SK-N-SH (cell line): ENCODE measurements around the gene ADCY9. TPM values are rescaled to one million over a fixed set of nuclear protein-coding genes. Genes with fewer than 3 reads are reported as not detected.

Source experiments
- CTCF ChIA-PET: fragments of 300-600, 350-600 bp; formaldehyde crosslinking; extraction: SDS; loops from one replicate; lab custom pipeline; 2021; lab: Yijun Ruan, JAX
- POLR2A ChIA-PET: fragments of 350-600 bp; sonication (Branson Sonifier 250); formaldehyde crosslinking; extraction: SDS; loops from one replicate; lab custom pipeline; 2020; ENCODE audit warnings: antibody characterized with exemption, inconsistent platforms; lab: Yijun Ruan, JAX
- DNase-seq: peaks from one replicate; pipeline ENCODE4 v3.0.0; 2012
- H2AFZ ChIP-seq: fragments of 200-600 bp; sonication (generic); 2 replicates; pipeline ENCODE4 v1.8.1; 2016; ENCODE audit warnings: antibody characterized with exemption, mild to moderate bottlenecking, low read depth
- H3F3A ChIP-seq: fragments of 200-600 bp; sonication (generic); replicated peaks from 2 replicates; pipeline ENCODE3; 2016; ENCODE audit warnings: antibody characterized with exemption, mild to moderate bottlenecking; ENCODE audit not compliant: insufficient read depth
- H3K27ac ChIP-seq, 2 experiments: fragments of 200-500 bp in 1 of 2; fragments of 200-600 bp in 1 of 2; sonication (Bioruptor generic) in 1 of 2; sonication (generic), shearing (Covaris generic) in 1 of 2; 2 replicates each; pipeline versions ENCODE4 v1.5.1 to v1.6.1; 2014 to 2016; ENCODE audit warnings: low read depth in 2 of 2, inconsistent platforms in 1 of 2, low read length in 1 of 2, mild to moderate bottlenecking in 1 of 2, mixed read lengths in 1 of 2
- H3K27me3 ChIP-seq: fragments of 200-600 bp; sonication (generic), shearing (Covaris generic); 2 replicates; pipeline ENCODE4 v1.6.1; 2016; ENCODE audit warnings: mixed run types; ENCODE audit not compliant: insufficient read depth
- H3K36me3 ChIP-seq, 2 experiments: fragments of 200-500 bp in 1 of 2; fragments of 200-600 bp in 1 of 2; sonication (Bioruptor generic) in 1 of 2; sonication (generic) in 1 of 2; replicated peaks in 1 of 2; 2 replicates each; pipeline versions ENCODE3 to v1.5.1; 2014 to 2016; ENCODE audit warnings: low read length in 1 of 2, mild to moderate bottlenecking in 1 of 2; ENCODE audit not compliant: insufficient read depth in 2 of 2, control insufficient read depth in 1 of 2
- H3K4me1 ChIP-seq, 2 experiments: fragments of 200-500 bp in 1 of 2; fragments of 200-600 bp in 1 of 2; sonication (Bioruptor generic) in 1 of 2; sonication (generic), shearing (Covaris generic) in 1 of 2; 2 replicates each; pipeline versions ENCODE4 v1.5.1 to v1.6.1; 2014 to 2016; ENCODE audit warnings: low read depth in 1 of 2, low read length in 1 of 2, mixed run types in 1 of 2; ENCODE audit not compliant: insufficient read depth in 2 of 2, control insufficient read depth in 1 of 2
- H3K4me2 ChIP-seq: fragments of 200-600 bp; sonication (generic), shearing (Covaris generic); 2 replicates; pipeline ENCODE4 v1.6.1; 2017; ENCODE audit warnings: mixed run types
- H3K4me3 ChIP-seq, 2 experiments: fragments of 200-500 bp in 1 of 2; fragments of 200-600 bp in 1 of 2; sonication (Bioruptor generic) in 1 of 2; sonication (generic), shearing (Covaris generic) in 1 of 2; 2 replicates each; pipeline versions ENCODE4 v1.5.1 to v1.8.1; 2014 to 2016; ENCODE audit warnings: low read depth in 2 of 2, inconsistent platforms in 1 of 2, low read length in 1 of 2, mild to moderate bottlenecking in 1 of 2, mixed read lengths in 1 of 2, moderate library complexity in 1 of 2
- H3K79me2 ChIP-seq: fragments of 200-600 bp; sonication (generic); 2 replicates; pipeline ENCODE4 v1.8.1; 2017; ENCODE audit warnings: mild to moderate bottlenecking; ENCODE audit not compliant: insufficient read depth
- H3K9ac ChIP-seq: fragments of 200-600 bp; sonication (generic); 2 replicates; pipeline ENCODE4 v1.6.1; 2017; ENCODE audit warnings: mixed run types
- H3K9me2 ChIP-seq: fragments of 200-600 bp; sonication (generic); 2 replicates; pipeline ENCODE4 v1.6.1; 2017; ENCODE audit warnings: mixed run types
- H3K9me3 ChIP-seq: fragments of 200-600 bp; sonication (generic); 2 replicates; pipeline ENCODE4 v1.6.1; 2017; ENCODE audit warnings: mixed run types, mild to moderate bottlenecking, moderate library complexity
- H4K20me1 ChIP-seq: fragments of 200-600 bp; sonication (generic); 2 replicates; pipeline ENCODE4 v1.6.1; 2017; ENCODE audit warnings: mild to moderate bottlenecking, mixed run types; ENCODE audit not compliant: insufficient read depth
- FOXJ3 ChIP-seq: sonication (generic); formaldehyde crosslinking; IDR thresholded peaks from 2 replicates; pipeline ENCODE4 v1.5.1; 2020; ENCODE audit warnings: mild to moderate bottlenecking, missing genetic modification reagents
- GABPA ChIP-seq: IDR thresholded peaks from 2 replicates; pipeline ENCODE4 v1.4.0; 2012; ENCODE audit warnings: low read depth, mild to moderate bottlenecking
- IRF3 ChIP-seq: fragments of 150-350 bp; IDR thresholded peaks from 2 replicates; pipeline ENCODE4 v1.6.1; 2016; ENCODE audit warnings: mild to moderate bottlenecking, low read depth, low read length
- MEF2A ChIP-seq: IDR thresholded peaks from 2 replicates; pipeline ENCODE4 v1.4.0; 2012; ENCODE audit warnings: low read depth, borderline replicate concordance
- NFIC ChIP-seq: IDR thresholded peaks from 2 replicates; pipeline ENCODE4 v1.4.0; 2012; ENCODE audit warnings: borderline replicate concordance
- NRF1 ChIP-seq: IDR thresholded peaks from 2 replicates; pipeline ENCODE4 v1.6.1; 2012; ENCODE audit warnings: low read depth, mild to moderate bottlenecking, low read length
- POLR2AphosphoS5 ChIP-seq: IDR thresholded peaks from 2 replicates; pipeline ENCODE4 v1.6.1; 2012; ENCODE audit warnings: low read depth, low read length
- RFX5 ChIP-seq: IDR thresholded peaks from 2 replicates; pipeline ENCODE4 v1.6.1; 2012; ENCODE audit warnings: mild to moderate bottlenecking, improper control_type of control experiment, low read length
- YY1 ChIP-seq: IDR thresholded peaks from 2 replicates; pipeline ENCODE4 v1.4.0; 2012; ENCODE audit warnings: low read depth, mild to moderate bottlenecking
- WGBS: methylation state at CpG from one replicate; pipeline ENCODE4 v1.1.6; 2017; ENCODE audit warnings: low lambda C conversion rate; 5-methylcytosine and 5-hydroxymethylcytosine counted together
- polyA plus RNA-seq, 3 experiments: library from polyadenylated mRNA; depleted of rRNA; stranded (reverse); fragments of >200 nt; gene quantifications; 2 replicates each; pipeline ENCODE4 v1.2.3, GENCODE V29; 2012
- TF ChIP-seq, protein P1 (sequence below): fragments of 200-600 bp; sonication (generic); IDR thresholded peaks from 2 replicates; pipeline ENCODE4 v1.6.1; 2017; ENCODE audit warnings: antibody characterized with exemption, mild to moderate bottlenecking, moderate library complexity
- TF ChIP-seq, protein P2 (sequence below): IDR thresholded peaks from 2 replicates; pipeline ENCODE4 v1.4.0; 2012; ENCODE audit warnings: low read depth

ADCY9 gene
- polyA plus RNA-seq, 1 of the 3 experiments (the other 2 are of a cell fraction): 5.2 TPM

- no peaks in the 10 kb centered on the region for H3K9me3 ChIP-seq
- DNase-seq: no peak
- POLR2A ChIA-PET: no interaction called here
Observed at GRCh38 chr16:4090351-4090851, 25.8 kb downstream of the ADCY9 start.

GRCh38 chr16:4089811-4090301, 26.4 kb downstream of the ADCY9 start:
- no peak for TF ChIP-seq RFX5
- no peaks in the 10 kb centered on the region for H3K27me3 ChIP-seq
- POLR2A ChIA-PET: no interaction called here

More at GRCh38 chr16:4090351-4090851, 25.8 kb downstream of the ADCY9 start:
- Histone ChIP-seq H3K36me3 (no peaks in the 10 kb centered on the region), H3F3A (no peaks in the 10 kb centered on the region), H3K4me3 (no peak overlapping the region), H3K4me1 (peaks cover 2 to 10% of the 10 kb centered on the region in 2 experiments; a peak in 3 of 4 replicates), H3K79me2 (no peaks in the 10 kb centered on the region), H3K27ac (no peak overlapping the region), H4K20me1 (no peaks in the 10 kb centered on the region), H3K9ac (no peak overlapping the region), H2AFZ (no peak overlapping the region), H3K4me2 (no peak overlapping the region), H3K9me2 (no peaks in the 10 kb centered on the region), H3K27me3 (no peaks in the 10 kb centered on the region)
- TF ChIP-seq POLR2AphosphoS5 (no peak), FOXJ3 (CRISPR knock-in tag) (no peak), YY1 (no peak), MEF2A (no peak), NFIC (no peak), GABPA (no peak), IRF3 (no peak), NRF1 (no peak)
- TF ChIP-seq, protein P1, sequence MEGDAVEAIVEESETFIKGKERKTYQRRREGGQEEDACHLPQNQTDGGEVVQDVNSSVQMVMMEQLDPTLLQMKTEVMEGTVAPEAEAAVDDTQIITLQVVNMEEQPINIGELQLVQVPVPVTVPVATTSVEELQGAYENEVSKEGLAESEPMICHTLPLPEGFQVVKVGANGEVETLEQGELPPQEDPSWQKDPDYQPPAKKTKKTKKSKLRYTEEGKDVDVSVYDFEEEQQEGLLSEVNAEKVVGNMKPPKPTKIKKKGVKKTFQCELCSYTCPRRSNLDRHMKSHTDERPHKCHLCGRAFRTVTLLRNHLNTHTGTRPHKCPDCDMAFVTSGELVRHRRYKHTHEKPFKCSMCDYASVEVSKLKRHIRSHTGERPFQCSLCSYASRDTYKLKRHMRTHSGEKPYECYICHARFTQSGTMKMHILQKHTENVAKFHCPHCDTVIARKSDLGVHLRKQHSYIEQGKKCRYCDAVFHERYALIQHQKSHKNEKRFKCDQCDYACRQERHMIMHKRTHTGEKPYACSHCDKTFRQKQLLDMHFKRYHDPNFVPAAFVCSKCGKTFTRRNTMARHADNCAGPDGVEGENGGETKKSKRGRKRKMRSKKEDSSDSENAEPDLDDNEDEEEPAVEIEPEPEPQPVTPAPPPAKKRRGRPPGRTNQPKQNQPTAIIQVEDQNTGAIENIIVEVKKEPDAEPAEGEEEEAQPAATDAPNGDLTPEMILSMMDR: no peak
- TF ChIP-seq, protein P2, sequence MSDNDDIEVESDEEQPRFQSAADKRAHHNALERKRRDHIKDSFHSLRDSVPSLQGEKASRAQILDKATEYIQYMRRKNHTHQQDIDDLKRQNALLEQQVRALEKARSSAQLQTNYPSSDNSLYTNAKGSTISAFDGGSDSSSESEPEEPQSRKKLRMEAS: no peak
- WGBS: 84% methylated on average over 12 of the region's 12 CpGs
- CTCF ChIA-PET: interaction anchor here (0.9 kb wide), 1 partner anchor 107 kb away, joined by 3 read pairs; no protein-coding TSS in a partner anchor

More at GRCh38 chr16:4089811-4090301, 26.4 kb downstream of the ADCY9 start:
- Histone ChIP-seq H4K20me1 (no peaks in the 10 kb centered on the region), H3K36me3 (no peaks in the 10 kb centered on the region), H3K4me2 (no peak overlapping the region), H3K9ac (no peak overlapping the region), H3K9me2 (no peaks in the 10 kb centered on the region), H3K4me3 (no peak overlapping the region), H3K4me1 (peaks cover 2 to 10% of the 10 kb centered on the region in 2 experiments; a peak in 3 of 4 replicates), H3F3A (no peaks in the 10 kb centered on the region), H3K27ac (no peak overlapping the region), H2AFZ (no peak overlapping the region), H3K9me3 (no peaks in the 10 kb centered on the region), H3K79me2 (no peaks in the 10 kb centered on the region)
- WGBS: 91% methylated on average over 5 of the region's 7 CpGs
- DNase-seq: no peak
- CTCF ChIA-PET: no interaction called here
